OCI-LY3 (cell line): ENCODE results near the gene CLMN.

Experiments used
- CTCF ChIP-seq: fragments of 200-600, 300-600 bp; sonication (generic); IDR thresholded peaks from 2 replicates; pipeline ENCODE4 v1.5.1; 2014; ENCODE audit warnings: antibody characterized with exemption, low read length, low read depth
- EZH2phosphoT487 ChIP-seq: fragments of 200-600 bp; shearing (Covaris generic); IDR thresholded peaks from 2 replicates; pipeline ENCODE4 v1.6.1; 2018; ENCODE audit warnings: antibody characterized with exemption, mixed run types, low read depth

GRCh38 chr14:95285566-95285965 lies 34.1 kb downstream of the CLMN start:
- no peak for TF ChIP-seq CTCF
- TF ChIP-seq EZH2phosphoT487 = no peak
